HG03469 (cell line): ENCODE data around the gene AFAP1L2.

Experiments
- ATAC-seq: cut with Tn5 transposase; IDR thresholded peaks from one replicate; pipeline ENCODE4 v1.9.1; 2021; ENCODE audit warnings: mild to moderate bottlenecking, moderate library complexity, moderate number of reproducible peaks; ENCODE audit not compliant: unreplicated experiment

The AFAP1L2 gene

DNA sequence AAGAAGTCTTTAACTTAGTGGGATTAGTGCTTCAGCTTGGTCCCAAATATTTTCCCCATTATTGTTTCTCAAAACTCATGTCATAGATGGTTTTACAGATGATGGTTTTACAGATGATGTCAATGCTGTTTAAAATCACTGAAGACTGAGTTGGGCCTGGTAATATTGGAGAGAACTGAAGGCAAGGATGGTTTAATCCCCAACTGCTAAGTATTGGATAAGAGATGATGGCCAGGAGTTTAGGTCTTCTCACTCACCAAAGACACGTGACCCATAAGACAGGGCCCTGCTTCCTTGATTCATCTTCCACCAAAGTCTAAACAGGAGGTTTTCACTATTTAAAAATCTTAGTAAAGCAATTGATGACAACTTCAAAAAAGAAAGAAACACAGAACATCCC, 108.9 kb downstream of the AFAP1L2 start:
- ATAC-seq, result no peak

DNA sequence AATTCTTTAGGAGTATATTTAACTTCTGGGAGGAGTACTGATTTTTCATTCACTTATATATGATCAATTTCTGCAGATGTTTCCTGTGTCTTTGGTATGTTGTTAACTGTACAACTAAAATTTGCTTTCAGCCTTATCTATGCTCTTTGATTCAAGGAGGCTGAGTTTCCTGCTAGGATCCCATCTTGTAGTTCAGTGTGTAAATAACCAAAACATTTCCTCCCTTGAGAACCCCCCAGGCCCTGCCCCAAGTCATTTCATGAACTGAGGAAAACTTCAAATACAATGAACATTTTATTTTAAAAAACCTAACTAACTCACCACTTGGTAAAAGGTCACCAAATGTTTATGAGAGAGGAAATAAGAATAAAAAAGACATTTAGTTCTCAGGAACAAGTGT, 109.8 kb downstream of the AFAP1L2 start:
- no peak for ATAC-seq

DNA sequence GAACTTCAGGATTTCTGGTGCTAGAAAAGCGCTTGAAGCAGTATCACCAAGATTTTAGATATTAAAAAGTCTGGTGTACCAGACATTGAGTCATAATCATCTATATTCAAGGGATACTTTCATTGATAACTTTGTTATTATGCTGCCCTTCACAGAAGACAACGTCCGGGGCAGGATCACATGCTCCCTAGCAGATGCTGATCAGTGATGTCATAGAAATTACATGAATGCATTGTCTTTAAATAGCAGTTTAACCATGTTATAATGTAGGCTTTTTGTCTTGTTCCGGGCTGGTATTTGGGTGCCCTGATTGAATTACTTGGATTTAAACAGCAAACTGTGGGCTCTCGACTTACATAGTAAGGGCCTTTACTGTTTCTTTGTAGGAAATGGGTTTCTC, 111.2 kb downstream of the AFAP1L2 start:
- no peak for ATAC-seq

DNA sequence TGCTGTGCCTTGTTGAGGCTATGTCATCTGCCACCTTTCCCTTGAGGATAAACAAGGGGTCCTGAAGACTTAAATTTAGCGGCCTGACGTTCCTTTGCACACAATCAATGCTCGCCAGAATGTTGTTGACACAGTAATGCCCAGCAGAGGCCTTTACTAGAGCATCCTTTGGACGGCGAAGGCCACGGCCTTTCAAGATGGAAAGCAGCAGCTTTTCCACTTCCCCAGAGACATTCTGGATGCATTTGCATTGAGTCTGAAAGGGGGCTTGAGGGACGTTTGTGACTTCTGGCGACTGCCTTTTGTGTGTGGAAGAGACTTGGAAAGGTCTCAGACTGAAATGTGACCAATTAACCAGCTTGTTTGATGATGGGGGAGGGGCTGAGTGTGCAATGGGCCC, 112.8 kb downstream of the AFAP1L2 start:
- no peak for ATAC-seq

DNA sequence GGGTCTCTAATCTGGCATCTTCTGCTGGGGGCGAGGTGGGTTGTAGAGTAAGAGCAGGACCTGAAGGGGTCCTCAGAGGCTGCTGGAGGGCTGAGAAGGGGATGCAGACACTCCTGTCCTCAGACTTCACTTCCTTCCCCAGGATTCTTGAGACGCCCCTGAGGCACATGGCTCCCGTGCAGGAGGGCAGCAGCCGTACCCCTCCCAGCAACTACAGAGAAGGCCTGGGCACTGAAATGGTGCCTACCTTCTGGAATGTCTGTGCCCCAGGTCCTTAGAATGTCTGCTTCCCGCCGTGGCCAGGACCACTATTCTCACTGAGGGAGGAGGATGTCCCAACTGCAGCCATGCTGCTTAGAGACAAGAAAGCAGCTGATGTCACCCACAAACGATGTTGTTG, 113.2 kb downstream of the AFAP1L2 start:
- no peak for ATAC-seq

DNA sequence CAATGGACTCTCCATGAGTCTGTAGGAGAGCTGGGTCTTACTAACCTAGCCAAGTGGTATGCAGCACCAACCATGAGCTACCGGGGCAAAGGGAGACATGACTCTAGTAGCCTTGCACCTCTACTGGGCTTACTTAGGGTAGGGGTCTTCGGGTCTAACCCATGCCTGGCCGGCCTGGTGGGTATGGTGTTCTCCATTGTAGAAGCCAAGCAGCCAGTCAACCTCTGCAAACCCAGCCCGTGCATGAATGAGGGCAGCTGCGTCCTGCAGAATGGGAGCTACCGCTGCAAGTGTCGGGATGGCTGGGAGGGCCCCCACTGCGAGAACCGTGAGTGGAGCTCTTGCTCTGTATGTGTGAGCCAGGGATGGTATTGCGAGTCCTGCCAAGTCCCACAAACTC, 114.3 kb downstream of the AFAP1L2 start:
- ATAC-seq, result no peak

DNA sequence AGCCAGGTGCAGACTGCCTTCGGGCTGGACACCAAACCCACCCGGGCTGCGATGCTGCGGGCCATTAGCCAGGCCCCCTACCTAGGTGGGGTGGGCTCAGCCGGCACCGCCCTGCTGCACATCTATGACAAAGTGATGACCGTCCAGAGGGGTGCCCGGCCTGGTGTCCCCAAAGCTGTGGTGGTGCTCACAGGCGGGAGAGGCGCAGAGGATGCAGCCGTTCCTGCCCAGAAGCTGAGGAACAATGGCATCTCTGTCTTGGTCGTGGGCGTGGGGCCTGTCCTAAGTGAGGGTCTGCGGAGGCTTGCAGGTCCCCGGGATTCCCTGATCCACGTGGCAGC, 115.2 kb downstream of the AFAP1L2 start:
- no peak for ATAC-seq

DNA sequence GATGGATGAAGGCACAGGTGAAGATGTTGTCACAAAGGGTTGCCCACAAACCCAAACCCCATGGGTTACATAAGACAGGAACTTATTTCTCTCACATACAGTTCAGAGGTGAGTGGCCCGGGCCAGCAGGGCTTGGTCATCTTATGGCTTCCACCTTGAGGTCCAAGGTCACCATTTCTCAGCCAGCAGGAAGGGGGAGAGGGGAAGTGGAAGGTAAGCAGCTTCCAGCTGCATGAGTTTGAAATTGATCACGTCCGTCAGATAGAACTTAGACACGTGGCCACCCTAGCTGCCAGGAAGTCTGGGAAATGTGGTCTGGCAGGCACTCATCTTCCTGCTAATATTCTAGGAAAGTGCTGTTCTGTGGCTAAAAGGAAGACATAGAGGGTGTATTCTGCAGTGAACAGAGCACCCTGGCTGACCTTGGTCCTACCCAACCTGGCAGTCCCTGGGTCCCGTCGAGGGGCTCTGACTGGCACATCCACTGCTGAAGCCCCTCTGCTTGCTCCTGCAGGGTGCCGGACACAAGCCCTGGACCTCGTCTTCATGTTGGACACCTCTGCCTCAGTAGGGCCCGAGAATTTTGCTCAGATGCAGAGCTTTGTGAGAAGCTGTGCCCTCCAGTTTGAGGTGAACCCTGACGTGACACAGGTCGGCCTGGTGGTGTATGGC, 115.7 kb downstream of the AFAP1L2 start:
- no peak for ATAC-seq

DNA sequence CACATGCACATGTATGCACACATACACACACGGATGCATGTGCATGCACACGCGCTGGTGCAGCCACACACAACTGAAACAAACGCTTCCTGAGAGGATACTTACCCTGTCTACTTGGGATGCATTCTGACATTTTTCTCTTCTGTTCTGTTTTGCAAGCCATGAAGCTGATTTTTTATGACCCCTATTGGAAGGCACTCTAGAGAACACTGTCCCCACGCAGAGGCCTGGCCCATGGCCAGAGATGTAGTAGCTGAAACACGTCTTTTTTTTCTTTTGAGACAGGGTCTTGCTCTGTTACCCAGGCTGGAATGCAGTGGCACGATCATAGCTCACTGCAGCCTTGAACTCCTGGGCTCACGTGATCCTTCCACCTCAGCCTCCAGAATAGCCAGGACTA, 117.4 kb downstream of the AFAP1L2 start:
- no peak for ATAC-seq

DNA sequence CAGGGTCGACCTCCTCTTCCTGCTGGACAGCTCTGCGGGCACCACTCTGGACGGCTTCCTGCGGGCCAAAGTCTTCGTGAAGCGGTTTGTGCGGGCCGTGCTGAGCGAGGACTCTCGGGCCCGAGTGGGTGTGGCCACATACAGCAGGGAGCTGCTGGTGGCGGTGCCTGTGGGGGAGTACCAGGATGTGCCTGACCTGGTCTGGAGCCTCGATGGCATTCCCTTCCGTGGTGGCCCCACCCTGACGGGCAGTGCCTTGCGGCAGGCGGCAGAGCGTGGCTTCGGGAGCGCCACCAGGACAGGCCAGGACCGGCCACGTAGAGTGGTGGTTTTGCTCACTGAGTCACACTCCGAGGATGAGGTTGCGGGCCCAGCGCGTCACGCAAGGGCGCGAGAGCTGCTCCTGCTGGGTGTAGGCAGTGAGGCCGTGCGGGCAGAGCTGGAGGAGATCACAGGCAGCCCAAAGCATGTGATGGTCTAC, 118.3 kb downstream of the AFAP1L2 start:
- no peak for ATAC-seq

DNA sequence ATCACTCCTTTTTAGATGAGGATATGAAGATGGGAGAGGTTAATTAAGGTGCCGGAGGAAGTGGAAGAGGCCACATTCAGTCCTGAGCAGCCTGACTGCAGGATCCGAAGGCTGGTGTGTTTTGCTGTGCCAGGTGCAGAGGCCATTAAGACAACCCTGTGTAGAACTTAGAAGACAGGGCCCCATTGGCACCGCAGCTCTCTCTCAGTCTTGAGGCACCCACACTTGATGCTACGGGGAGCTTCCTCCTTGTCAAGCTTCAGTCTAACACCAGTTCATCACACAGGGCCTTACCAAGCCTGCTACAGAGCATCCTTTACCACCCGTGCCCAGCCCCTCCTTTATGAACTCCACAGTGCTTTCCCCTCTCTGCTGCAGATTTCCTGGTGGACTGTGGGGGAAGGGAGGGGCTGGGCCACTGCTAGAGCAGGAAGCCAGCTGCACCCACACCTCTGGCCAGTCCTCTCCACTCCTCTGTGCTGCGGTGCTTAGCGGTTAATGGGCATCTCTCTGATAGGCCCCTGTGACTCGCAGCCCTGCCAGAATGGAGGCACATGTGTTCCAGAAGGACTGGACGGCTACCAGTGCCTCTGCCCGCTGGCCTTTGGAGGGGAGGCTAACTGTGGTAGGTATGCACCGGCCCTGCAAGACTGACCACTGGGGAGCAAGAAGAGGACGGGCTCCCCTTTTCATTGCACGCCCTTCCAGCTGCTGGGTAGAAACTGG, 119.8 kb downstream of the AFAP1L2 start:
- no peak for ATAC-seq

DNA sequence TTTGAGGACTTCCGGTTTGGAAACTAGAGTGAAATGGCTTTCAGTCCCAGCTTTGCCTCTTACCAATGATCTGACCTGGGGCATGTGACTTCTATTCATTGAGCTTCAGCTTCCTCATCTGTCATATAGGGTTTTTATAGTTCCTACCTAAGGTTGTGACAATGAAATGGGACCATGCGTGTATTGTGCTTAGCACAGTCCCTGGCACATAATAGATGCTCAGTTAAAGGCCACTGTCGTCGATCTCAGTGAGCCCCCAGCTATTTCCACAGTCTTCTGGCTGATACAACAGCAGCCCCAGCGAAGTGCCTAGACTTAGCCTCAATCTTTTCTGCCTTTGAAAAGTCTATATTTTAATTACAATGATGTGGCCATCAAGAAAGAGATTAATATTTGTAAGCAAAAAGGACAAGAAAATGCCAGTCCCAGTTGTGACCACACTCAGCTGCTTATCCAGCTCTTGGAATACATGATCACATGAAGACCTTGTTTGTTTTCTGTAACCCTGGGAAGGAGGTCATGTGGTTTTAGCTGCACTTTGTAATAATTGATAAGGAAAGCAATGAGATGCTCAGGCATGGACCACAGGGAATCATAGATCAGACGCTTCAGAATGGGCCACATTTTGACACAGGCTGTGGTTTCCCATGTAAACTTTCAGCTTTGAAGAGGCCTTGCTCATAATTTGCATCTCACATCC, 120.6 kb downstream of the AFAP1L2 start:
- no peak for ATAC-seq

DNA sequence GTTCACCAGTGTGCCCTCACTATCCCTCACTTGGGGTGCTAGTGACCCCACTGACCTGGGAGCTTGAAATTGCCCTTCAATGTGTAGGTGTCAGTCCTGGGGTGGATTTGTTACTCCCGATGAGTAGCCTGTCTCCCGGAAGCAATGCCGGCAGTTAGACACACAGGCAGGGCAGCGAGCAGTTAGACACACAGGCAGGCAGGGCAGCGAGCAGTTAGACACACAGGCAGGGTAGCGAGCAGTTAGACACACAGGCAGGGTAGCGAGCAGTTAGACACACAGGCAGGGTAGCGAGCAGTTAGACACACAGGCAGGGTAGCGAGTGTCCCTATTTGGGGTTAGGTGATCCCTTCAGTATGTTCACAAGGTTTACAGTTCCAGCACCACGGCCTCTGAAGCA, 121.2 kb downstream of the AFAP1L2 start:
- no peak for ATAC-seq

DNA sequence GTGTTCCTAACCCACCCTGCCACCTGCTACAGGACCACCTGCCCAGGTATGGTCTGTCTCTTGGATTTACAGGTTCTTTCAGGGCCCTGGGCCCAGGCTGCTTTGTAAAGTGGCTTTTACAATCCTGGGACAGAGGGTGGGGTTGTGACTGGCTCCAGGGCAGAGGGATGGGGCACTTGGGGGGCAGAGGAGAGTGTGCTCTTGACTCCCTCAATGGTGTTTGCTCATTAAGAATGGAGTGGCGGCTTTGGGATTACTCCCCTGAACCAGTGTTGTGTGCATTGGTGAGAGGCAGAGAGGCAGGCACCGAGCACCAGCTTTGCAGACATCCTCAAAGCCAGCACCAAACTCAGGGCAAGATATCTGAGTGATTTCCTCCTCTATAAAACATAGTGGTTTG, 121.8 kb downstream of the AFAP1L2 start:
- ATAC-seq, result no peak

DNA sequence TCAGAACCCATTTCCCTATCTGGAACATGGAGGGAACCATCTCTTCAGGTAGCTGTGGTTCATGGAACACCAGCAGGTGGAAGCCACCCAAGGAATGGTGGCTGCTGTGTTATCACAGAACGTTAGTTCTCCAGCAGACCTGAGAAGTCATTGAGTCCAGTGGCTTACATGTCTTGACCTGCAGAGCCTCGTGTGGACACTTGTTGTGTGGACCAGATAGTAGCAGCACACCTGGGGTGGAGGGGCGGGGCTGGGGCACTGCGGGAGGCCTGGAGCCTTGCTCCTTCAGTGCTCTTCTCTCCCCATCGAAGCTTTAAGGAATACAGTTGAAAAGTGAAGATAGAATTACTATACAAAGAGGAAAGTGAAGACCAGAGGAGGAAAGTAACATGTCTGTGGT, 122.8 kb downstream of the AFAP1L2 start:
- ATAC-seq, result no peak

DNA sequence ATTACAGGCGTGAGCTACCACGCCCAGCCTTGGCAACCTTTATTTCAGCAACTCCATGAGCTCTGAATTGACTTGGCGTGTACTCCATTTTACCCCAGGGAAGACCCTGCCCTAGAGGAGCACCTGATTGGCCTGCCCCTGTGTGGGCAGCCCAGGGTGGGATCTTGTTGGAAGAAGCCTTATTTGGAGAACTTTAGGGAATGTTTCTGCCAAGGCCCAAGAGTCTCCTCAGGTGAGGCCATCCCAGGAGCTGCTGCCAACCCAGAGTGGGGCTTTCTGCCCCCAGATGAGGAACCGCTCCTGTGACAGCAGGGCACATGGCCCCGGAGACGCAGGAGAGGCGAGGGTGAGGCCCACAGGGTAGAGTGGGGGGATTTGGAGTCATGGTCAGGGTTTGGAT, 123.3 kb downstream of the AFAP1L2 start:
- ATAC-seq, result no peak

DNA sequence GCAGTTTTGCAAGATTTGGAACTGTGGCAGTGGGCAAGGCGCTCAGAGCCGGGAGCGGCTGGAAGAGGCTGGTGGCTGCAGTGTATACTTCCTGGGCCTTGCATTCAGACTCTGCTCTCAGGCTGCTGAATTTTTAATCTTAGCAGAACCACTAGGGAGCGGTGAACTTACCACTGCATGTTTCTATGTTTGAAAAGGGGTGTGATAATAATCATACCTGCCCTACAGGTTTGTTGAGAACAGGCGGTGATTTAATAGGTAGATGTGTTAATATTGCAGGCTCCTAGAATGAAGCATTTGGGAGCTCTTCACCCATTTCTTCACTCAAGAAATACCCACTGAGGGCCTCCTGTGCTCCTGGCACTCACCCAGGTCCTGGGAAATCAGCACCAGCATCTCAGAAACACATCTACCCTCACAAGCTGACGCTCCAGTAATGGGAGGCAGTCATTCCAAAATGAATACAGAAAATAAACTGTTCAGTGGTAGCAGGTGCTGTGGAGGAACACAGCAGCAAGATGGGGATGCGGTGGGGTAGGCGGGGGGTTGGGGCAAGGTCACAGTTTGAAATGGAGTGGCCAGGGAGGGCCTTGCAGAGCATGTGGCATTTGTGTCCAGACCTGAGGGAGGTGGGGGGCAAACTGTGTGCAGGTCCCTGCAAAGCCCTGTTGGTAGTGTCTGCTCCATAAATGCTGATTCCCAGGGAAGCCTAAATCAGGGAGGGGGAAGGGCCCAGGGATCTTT, 124.2 kb downstream of the AFAP1L2 start:
- ATAC-seq, result no peak

DNA sequence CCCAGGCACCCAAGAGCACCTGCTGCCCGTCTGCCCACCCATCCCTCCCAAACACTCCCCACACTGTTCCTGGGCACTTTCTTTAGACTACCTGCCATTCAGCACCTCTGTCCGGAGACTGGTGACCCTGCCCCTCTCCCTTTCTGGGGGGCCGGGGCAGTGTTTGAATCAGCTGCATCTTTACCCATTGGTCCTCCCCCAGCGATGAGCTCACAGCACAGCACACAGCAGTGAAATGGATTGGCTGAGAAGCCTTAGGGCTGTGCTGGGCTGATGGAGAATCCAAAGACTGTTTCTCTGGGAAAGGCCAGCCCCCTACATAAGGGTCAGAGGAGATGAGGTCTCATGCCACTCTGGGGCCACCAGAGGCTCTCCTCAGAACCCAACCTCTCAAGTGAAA, 125.0 kb downstream of the AFAP1L2 start:
- no peak for ATAC-seq

DNA sequence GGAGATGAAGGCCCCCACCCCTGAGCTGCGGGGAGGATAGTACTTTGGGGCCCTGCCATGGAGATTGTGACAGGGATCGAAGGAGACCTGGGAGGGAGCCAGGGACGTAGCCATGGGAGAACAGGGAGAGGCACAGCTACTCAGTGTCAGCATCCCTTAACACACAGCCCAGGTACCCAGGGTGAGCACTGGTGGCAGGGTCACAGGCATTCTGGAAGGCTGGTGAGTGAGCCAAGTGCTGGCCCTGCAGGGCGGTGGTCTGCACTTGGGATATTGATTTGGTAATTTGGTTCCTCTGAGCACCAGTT, 125.5 kb downstream of the AFAP1L2 start:
- no peak for ATAC-seq

DNA sequence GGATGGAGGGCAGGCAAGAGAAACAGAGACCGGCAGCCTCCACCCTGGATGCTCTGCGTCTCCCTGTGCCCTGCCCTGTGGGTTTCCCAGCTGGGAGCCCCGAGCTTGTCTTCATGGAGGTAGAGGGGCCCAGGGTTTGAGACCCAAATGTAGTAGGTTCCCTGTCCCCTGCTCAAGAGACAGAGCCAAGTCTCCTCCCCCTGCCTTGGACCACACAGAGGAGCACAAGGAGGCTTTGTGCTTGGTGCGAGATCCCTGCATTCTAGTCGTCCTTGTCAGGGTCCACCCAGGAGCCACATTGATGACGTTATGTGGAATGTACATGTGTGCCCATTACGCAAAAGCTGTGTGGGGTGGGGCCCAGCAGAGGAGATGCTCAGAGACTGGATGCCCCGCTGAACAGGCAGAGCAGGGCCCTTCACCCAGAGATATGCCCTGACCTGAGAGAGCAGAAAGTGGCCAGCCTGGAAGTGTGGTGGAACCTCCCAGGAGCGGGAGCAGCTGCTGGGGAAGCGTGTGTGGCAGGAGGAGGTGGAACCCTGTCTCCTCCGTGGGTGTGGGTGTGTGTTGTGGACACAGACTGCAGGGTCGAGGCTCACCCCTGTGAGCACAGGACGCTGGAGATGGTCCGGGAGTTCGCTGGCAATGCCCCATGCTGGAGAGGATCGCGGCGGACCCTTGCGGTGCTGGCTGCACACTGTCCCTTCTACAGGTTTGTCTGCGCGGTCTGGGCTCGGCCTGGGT, 126.0 kb downstream of the AFAP1L2 start:
- no peak for ATAC-seq

DNA sequence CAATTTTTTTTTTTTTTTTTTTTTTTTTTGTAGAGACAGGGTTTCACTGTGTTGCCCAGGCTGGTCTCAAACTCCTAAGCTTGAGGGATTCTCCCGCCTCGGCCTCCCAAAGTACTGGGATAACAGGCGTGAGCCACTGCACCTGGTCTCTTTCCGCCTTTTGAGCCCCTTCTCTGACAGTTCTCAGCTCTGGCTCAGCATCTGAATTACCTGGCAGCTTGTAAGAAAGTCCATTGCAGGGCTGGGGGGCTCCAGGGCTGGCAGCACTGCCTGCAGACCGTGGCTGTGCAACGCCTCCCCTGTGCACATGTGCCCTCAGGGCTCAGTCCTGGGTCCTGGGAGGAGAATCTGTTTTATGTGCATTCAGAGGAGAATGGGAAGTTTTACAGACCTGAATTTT, 127.6 kb downstream of the AFAP1L2 start:
- ATAC-seq, result no peak
